ENCODE results near the gene C10orf95. TPM values are rescaled to one million over a fixed set of nuclear protein-coding genes. Genes with fewer than 3 reads are reported as not detected.

Gene C10orf95
- total and polyA plus RNA-seq, 10 of the 15 experiments (the other 5 are each of a cell fraction or from before 2014, with no cell fraction given) = 0.06 to 1.1 (median 0.31) TPM

- FAIRE-seq = no peak
- CTCF ChIA-PET = interaction anchor here (1.0 kb wide), 1 partner anchor 196 kb away, joined by 4 read pairs; no protein-coding TSS in a partner anchor
- in situ Hi-C loops (cut with MboI) (no loop called here), intact Hi-C loops (cut with micrococcal nuclease; ENCODE audit: unreplicated experiment) (no loop called here)
- 100% methylated on average over 1 of the region's 1 CpG for whole genome bisulfite sequencing (ENCODE audit: insufficient coverage, insufficient replicate concordance, low lambda C conversion rate, missing lambda C conversion rate)
- no TSS peak for BruUV-seq (replicated peaks)
- no peak overlapping the region for H3K4me3 ChIP-seq
- ATAC-seq = no peak
- peaks cover 10% of the 10 kb centered on the region for H3K4me1 ChIP-seq (ENCODE audit: control insufficient read depth, insufficient read depth, low read length)
- no peak for DNase-seq (ENCODE audit: low read depth, low spot score)
- H4K20me1 ChIP-seq (ENCODE audit: control insufficient read depth, insufficient read depth) = peaks cover 2% of the 10 kb centered on the region; the same call in 1 of the 2 replicates
- SMC1A ChIA-PET (ENCODE audit: uncharacterized antibody, unreplicated experiment) = no interaction called here
- POLR2A ChIA-PET = interaction anchor here (1.2 to 2.2 kb wide), 2 partner anchors 25 to 78 kb away, joined by 4 to 5 read pairs; partner anchors contain the start of gene C10orf95
- H3K27ac ChIP-seq (ENCODE audit: control insufficient read depth, insufficient read depth) = no peak overlapping the region
- no peaks in the 10 kb centered on the region for H3K27me3 ChIP-seq (replicated peaks in 1 of 2; ENCODE audit: control insufficient read depth in 2 of 2, insufficient read depth in 2 of 2, low read length in 1 of 2)
- RAD21 ChIA-PET (ENCODE audit: unreplicated experiment) = interaction anchor here (1.0 kb wide), 1 partner anchor 54 kb away, joined by 3 read pairs; no protein-coding TSS in a partner anchor
- H3K36me3 ChIP-seq (ENCODE audit: control insufficient read depth in 2 of 2, insufficient read depth in 2 of 2, low read length in 1 of 2) = peaks cover 0 to 5% of the 10 kb centered on the region in 2 experiments; a peak in 2 of 4 replicates
- no peak for TF ChIP-seq CHD1 (IDR thresholded peaks at IDR 0.05; ENCODE audit: low read depth, low read length)
- no peak for TF ChIP-seq NFIC (IDR thresholded peaks at IDR 0.05; ENCODE audit: low read depth, low read length)
- TF ChIP-seq ZBTB40 (IDR thresholded peaks at IDR 0.05; ENCODE audit: borderline replicate concordance) = no peak
- no peak for TF ChIP-seq REST (IDR thresholded peaks at IDR 0.05; ENCODE audit: low read depth, low read length)
- no peak for TF ChIP-seq CBX5 (IDR thresholded peaks at IDR 0.05; ENCODE audit: low read depth)
- no peak for TF ChIP-seq FOXK2 (IDR thresholded peaks at IDR 0.05)
- no peak for TF ChIP-seq NFYB (IDR thresholded peaks at IDR 0.05; ENCODE audit: insufficient read depth, low read depth, low read length)
- TF ChIP-seq RCOR1 (conservative IDR thresholded peaks at IDR 0.05; ENCODE audit: low read depth, low read length) = no peak
- no peak for TF ChIP-seq STAT1 (conservative IDR thresholded peaks at IDR 0.05)
- no peak for TF ChIP-seq ZNF592 (IDR thresholded peaks at IDR 0.05)
- no peak for TF ChIP-seq ELK1 (IDR thresholded peaks at IDR 0.05; ENCODE audit: low read depth, low read length)
- H3K9ac ChIP-seq (ENCODE audit: control insufficient read depth, insufficient read depth, low read length) = no peak overlapping the region
- H3K4me2 ChIP-seq (ENCODE audit: control insufficient read depth, insufficient read depth) = no peak overlapping the region
- peaks cover 7% of the 10 kb centered on the region for H3K79me2 ChIP-seq (ENCODE audit: control insufficient read depth, insufficient read depth, low read length)
- no peaks in the 10 kb centered on the region for H3K9me3 ChIP-seq (replicated peaks; ENCODE audit: control insufficient read depth, insufficient read depth, low read length)
- H2AFZ ChIP-seq (ENCODE audit: control insufficient read depth, low read depth, low read length) = no peak overlapping the region
Observed at GRCh38 chr10:102425444-102425843, 25.9 kb downstream of the C10orf95 start.
